ENCODE results near the gene DDX59.

DNA sequence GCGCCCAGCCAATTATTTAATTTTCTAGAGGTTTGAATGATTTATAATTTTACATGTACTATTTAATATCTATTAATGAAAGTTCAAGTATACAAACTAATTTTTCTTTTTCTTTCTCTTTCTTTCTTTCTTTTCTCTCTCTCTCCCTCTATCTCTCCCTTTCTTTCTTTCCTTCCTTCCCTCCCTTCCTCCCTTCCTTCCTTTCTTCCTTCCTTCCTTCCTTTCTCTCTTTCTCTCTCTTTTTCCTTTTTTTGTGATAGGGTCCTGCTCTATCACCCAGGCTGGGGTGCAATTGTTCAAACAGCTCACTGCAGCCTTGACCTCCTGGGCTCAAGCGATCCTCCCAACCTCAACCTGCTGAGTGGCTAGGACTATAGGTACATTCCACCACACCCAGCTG lies 33.0 kb downstream of the DDX59 start:
- TF ChIP-seq, protein P1, sequence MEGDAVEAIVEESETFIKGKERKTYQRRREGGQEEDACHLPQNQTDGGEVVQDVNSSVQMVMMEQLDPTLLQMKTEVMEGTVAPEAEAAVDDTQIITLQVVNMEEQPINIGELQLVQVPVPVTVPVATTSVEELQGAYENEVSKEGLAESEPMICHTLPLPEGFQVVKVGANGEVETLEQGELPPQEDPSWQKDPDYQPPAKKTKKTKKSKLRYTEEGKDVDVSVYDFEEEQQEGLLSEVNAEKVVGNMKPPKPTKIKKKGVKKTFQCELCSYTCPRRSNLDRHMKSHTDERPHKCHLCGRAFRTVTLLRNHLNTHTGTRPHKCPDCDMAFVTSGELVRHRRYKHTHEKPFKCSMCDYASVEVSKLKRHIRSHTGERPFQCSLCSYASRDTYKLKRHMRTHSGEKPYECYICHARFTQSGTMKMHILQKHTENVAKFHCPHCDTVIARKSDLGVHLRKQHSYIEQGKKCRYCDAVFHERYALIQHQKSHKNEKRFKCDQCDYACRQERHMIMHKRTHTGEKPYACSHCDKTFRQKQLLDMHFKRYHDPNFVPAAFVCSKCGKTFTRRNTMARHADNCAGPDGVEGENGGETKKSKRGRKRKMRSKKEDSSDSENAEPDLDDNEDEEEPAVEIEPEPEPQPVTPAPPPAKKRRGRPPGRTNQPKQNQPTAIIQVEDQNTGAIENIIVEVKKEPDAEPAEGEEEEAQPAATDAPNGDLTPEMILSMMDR (conservative IDR thresholded peaks at IDR 0.05; ENCODE audit: low read length), result no peak
- no peak for TF ChIP-seq EZH2phosphoT487 (IDR thresholded peaks at IDR 0.05; ENCODE audit: borderline replicate concordance)

Measured in Loucy (cell line).